ENCODE data around the gene OR6K2.
"Not testable (repeated sequence)": the region's sequence is repeated elsewhere in the genome, so short reads cannot be mapped to it uniquely, and the experiment has no call there.

Gene OR6K2

DNA sequence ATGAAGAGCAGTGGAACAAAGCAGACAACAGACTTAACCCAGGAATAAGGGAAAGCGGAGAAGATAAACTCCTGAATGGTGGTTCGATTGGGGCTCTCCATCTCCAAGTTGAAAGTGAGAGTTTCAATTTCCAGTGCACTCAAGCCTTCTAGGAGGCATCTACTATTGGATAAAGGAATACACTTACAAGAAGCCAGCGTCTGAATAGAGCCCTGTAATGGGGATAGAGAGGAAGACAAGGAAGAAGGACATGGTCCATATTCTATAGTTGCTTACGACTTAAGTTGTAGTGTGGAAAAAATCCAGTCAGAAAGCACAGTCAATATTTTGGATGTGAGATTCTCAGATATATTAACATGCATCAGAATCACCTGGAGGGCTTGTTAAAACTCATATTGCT is at the start of gene OR6K2:
OR6K2 (minus strand) TSS at position 101 of the 400 bp plus-strand sequence; CDS start at position 101, 0 bp downstream.
- DNase-seq (ENCODE audit: low read depth in 2 of 2), result no peak

GRCh38 chr1:158735848-158736247 is 35.4 kb upstream of the OR6K2 start:
- no peak for DNase-seq (ENCODE audit: low read depth in 2 of 2)

GRCh38 chr1:158732524-158732923 is 32.1 kb upstream of the OR6K2 start:
- no peak for DNase-seq (ENCODE audit: low read depth in 2 of 2)

DNA sequence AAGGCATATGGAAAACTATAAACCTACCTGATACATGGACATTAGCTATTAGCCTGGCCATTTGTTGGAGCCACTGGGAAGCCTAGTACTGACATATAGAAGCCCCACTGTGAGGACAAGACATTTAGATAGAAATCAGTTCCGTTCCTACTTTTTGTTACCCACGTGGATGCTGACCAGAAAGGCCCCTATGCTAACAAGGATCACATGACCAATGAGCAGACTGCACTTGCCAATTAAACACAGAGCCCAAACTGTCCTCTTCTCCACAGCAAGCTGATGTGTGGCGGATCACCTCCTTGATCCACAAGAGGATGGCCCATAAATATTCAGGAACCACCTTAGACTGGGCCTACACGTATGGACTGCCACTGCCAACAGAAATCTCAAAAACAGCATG is 31.3 kb upstream of the OR6K2 start:
- no peak for DNase-seq (ENCODE audit: low read depth in 2 of 2)

DNA sequence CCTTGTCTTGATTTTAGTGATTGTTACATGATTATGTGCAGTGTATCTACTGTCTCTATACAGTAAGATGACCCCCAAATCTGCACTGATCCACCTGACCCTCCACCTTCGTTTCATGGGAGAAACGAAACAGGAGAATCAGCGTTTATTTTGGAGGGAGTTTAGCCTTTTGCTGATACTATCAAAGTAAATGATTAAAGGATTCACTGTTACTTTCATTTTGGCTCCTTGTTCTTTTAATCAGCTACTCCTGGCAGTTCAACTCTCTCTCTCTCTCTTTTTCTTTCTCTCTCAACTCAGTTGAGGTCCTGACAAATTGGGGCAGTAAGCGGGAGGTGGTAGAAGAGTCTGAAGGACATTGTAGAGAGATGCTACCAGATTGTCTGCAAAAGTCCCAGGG is 30.0 kb upstream of the OR6K2 start:
- DNase-seq (ENCODE audit: low read depth in 2 of 2), result no peak

DNA sequence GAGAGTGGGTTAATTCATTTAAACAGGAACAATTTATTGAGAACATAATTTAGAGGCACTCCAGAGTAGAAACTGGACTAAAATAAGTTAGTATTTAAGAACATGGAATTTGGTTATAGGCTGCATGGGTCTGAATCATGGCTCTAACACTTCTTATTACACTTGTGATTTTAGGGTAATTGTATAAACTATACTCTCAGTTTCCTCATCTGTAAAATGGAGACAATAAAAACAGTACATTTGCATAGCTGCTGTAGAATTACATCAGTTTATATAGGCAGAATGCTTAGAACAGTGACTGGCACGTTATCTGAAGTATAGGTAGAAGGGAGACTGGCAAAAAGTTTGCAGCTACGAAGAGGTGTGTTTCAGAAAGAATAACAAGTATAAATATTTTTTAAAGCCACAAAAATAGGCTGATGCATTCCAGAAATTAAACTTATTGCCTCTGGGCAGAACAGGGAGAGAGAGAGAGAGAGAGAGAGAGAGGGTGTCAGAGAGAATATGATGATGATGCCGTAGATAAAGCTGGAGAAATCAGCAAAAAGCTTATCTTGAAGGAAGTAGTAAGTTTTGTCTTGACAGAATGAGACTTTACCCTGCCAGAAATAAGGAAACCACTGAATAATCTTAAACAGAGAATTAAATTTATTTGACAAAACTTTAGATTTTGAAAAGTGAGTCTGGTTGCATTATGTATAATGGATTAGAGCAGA is 28.2 kb upstream of the OR6K2 start:
- no peak for DNase-seq (ENCODE audit: low read depth in 2 of 2)

GRCh38 chr1:158724442-158724841 is 24.0 kb upstream of the OR6K2 start:
- DNase-seq (ENCODE audit: low read depth in 2 of 2), result no peak

- no peak for DNase-seq (ENCODE audit: low read depth in 2 of 2)
Observed at GRCh38 chr1:158720620-158721019, 20.2 kb upstream of the OR6K2 start, which contains the start of gene OR6K3. OR6K3 (minus strand) TSS chr1:158720720; CDS start chr1:158718115, 2,605 bp downstream.

DNA sequence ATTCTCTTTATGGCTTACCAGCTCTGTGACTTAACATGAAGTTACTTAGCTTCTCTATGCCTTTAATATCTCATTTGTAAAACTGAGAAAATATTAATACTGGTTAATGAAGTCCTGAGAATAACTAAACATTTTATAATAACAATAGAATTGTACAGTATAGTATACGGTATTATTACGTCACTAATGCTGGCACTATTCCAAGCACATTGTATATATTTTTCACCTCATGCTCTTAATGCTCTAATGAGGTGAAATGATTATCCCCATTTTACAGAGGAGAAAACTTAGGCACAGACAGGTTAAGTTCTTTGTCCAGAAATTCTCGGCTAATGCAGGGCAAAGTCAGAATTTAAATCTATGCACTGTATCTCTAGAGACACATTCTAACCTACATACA is 19.2 kb upstream of the OR6K2 start:
- DNase-seq (ENCODE audit: low read depth in 2 of 2), result no peak

DNA sequence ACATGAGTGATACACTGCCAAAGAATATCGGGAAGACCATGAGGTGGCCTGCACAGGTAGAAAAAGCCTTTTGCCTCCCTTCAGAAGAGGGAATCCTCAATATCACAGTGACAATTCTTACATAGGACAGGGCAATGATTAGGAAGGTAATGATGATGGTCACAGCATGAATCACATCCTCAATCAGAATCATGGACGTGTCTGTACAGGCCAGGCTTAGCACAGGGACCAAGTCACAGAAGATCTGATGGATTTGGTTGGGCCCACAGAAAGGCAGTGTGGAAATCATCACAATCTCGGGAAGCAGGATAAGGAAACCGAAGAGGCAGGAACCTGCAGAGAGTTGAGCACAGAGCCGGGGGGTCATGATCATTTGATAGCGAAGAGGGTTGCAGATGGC is 16.9 kb upstream of the OR6K2 start:
- DNase-seq (ENCODE audit: low read depth in 2 of 2), result no peak

GRCh38 chr1:158716335-158716734 is 15.9 kb upstream of the OR6K2 start:
- DNase-seq (ENCODE audit: low read depth in 2 of 2), result no peak

DNA sequence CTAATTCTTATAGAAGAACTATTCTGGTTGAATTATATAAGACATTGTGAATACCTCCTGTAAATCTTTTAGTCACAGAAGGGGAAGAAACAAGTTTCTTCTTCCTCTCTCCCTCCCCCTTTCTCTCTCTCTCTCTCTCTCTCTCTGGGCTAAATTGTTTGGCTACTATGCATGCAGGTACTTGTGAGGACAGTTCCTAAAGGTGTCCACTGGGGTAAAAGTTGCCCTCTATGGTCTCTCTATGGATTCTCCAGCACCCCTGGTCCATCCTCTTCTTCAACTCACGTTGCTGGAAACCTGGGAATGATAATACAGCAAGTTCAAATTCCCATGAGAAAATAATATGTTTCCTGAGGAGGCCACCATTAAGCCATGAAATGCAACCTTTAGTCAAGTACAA is 14.3 kb upstream of the OR6K2 start:
- DNase-seq (ENCODE audit: low read depth in 2 of 2), result no peak

- DNase-seq (ENCODE audit: low read depth in 2 of 2), result no peak
Observed at GRCh38 chr1:158711098-158711497, 10.6 kb upstream of the OR6K2 start.

GRCh38 chr1:158706096-158706495 is 5.6 kb upstream of the OR6K2 start:
- DNase-seq (ENCODE audit: low read depth in 2 of 2), result no peak

- DNase-seq (ENCODE audit: low read depth in 2 of 2), result no peak
Observed at GRCh38 chr1:158694596-158694995, 5.9 kb downstream of the OR6K2 start.

DNA sequence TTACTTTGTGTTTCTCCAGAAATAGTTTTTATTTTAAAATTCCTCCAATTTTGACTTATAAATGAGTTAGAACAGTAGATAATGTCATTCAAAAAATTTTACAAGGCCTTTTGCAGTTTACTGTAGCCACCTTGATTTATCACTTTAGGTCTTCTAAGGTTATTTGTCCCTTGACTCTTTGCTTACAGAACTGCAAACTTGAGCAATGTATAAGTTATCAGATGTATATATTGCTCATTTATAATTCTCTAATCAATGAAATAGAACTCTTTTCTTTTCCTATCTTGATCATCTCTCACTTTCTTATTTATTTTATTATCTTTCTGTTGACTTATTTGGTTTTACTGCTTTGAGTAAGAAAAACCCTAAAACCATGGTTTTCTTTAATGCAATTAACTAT is 8.1 kb downstream of the OR6K2 start:
- no peak for DNase-seq (ENCODE audit: low read depth in 2 of 2)

GRCh38 chr1:158691907-158692306 is 8.5 kb downstream of the OR6K2 start:
- no peak for DNase-seq (ENCODE audit: low read depth in 2 of 2)

DNA sequence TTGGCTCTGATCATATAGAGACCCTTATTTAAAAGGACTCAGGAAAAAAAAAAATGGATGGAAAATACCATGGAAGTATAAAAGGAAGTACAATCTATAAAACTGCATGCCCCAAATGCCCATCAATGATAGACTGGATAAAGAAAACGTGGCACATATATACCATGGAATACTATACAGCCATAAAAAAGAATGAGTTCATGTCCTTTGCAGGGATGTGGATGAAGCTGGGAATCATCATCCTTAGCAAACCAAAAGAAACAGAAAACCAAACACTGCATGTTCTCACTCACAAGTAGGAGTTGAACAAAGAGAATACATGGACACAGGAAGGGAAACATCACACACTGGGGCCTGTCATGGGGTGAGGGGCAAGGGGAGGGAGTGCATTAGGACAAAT is 9.3 kb downstream of the OR6K2 start:
- DNase-seq (ENCODE audit: low read depth in 2 of 2), result not testable (repeated sequence)

GRCh38 chr1:158689875-158690274 is 10.6 kb downstream of the OR6K2 start:
- no peak for DNase-seq (ENCODE audit: low read depth in 2 of 2)

GRCh38 chr1:158689110-158689509 is 11.3 kb downstream of the OR6K2 start:
- DNase-seq (ENCODE audit: low read depth in 2 of 2), result no peak

DNA sequence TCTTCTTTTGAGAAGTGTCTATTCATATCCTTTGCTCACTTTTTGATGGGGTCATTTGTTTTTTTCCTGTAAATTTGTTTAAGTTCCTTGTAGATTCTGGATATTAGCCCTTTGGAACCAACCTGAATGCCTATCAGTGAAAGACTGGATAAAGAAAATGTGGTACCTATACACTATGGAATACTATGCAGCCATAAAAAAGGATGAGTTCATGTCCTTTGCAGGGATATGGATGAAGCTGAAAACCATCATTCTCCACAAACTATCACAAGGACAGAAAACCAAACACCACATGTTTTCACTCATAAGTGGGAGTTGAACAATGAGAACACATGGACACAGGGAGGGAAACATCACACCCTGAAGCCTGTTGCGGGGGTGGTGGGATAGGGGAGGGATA is 12.1 kb downstream of the OR6K2 start:
- DNase-seq (ENCODE audit: low read depth in 2 of 2), result not testable (repeated sequence)

DNA sequence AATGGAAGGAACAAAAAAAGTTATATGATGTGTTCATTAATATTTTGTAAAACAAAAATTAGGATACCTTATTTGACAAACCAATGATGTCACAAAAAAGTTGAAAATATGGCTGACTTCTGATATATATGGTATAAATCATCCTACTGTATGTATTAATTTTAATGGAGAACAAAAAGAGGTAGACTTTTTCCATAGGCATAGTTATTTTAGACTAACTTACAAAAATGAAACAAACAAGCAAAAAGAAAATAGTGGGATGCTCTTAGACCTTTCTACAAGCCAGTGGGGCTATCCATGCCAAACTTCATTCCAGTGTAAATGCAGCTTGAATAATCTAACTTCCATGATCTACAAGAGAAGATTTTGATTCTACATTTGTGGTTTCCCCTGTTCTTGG is 13.4 kb downstream of the OR6K2 start:
- no peak for DNase-seq (ENCODE audit: low read depth in 2 of 2)

DNA sequence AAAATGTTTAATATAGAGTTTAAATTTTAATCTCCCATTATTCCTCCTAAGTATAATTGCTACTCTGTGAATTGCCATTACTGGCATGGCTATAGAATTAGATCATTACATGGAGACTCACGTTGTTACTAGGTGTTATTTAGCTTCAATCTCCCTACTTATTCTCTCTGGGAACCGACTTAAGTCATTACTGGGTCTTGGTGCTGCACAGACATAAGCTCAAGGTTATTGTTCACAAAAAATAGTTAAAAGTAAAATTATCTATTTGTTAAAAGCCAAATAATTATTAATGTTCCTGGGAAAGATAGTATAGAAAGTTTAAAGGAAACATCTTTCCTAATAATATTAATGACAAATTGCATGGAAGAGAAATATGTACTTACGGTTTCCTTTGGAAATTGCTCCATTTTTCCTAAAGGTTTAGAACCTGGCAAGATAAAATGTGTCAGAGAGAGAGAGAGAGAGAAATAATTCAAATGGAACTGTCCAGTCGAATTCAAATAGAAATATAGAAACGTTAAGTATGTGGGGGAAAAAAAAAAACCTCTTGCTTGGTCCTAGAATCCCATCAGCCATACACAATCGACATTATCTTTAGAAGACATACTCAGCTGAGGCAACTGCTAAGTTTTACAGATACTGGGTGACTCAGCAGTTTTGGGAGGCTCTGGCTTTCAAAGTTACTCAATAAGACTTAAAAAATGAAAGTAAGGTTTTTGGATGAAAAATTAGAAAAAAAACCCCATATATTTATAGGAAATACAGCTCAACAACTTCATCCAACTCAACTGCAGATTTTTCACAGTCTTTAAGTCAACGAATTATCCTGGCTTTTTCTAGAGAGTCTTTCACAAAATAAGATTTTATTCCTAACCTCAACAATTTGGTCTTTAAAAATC is 14.1 kb downstream of the OR6K2 start, which contains the start of gene SPTA1:
SPTA1 (minus strand) TSS at position 605 of the 899 bp plus-strand sequence; CDS start at position 407, 198 bp downstream.
- no peak for DNase-seq (ENCODE audit: low read depth in 2 of 2)

Measured in fibroblast of skin of left quadriceps (primary cell).